Measurements from ENCODE around the gene B3GNT2. TPM values are rescaled to one million over a fixed set of nuclear protein-coding genes. Genes with fewer than 3 reads are reported as not detected.
"Not testable (repeated sequence)": the region's sequence is repeated elsewhere in the genome, so short reads cannot be mapped to it uniquely, and the experiment has no call there.

The B3GNT2 gene
- total RNA-seq, 1 experiment from 2014 or later = 14.1 TPM

DNA sequence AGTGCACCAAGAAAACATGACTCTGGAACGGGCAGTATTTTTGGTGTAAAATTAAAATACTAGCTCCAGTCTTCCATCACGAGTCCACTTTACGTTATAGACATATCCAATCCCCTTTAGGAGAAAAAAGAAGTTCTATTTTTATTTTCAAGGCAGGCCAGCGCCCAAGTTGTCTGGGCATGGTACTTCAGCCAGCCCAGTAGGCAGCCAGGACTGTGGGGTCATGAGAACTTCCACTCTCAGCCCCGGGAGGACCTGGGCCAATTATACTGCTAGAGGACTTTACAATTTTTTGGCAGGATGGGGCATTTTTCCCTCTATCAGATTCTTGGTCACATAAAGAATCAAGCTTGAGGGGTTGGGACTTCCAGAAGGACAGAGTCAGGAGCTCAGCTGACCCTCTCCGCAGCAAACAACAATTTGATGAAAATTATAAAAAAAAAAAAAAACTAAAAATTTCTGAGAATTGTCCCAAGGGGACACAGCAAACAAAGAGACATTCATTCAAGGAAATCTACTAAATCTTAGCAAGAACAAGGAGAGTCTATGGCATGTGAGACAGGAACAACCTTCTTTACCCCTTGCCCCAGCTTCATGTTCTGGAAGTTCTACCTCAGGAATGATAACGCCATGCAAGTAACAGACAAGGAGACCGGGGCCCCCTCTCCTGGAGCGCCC, 37.3 kb upstream of the B3GNT2 start:
- in situ Hi-C loops (cut with HindIII; ENCODE audit: low pct_unique_long_range_greater_than_20kb, low sequenced_read_pairs) (no loop called here), intact Hi-C loops (cut with micrococcal nuclease; ENCODE audit: unreplicated experiment) (no loop called here)
- ATAC-seq = no peak
- CTCF ChIA-PET = no interaction called here
- TF ChIP-seq, protein P1, sequence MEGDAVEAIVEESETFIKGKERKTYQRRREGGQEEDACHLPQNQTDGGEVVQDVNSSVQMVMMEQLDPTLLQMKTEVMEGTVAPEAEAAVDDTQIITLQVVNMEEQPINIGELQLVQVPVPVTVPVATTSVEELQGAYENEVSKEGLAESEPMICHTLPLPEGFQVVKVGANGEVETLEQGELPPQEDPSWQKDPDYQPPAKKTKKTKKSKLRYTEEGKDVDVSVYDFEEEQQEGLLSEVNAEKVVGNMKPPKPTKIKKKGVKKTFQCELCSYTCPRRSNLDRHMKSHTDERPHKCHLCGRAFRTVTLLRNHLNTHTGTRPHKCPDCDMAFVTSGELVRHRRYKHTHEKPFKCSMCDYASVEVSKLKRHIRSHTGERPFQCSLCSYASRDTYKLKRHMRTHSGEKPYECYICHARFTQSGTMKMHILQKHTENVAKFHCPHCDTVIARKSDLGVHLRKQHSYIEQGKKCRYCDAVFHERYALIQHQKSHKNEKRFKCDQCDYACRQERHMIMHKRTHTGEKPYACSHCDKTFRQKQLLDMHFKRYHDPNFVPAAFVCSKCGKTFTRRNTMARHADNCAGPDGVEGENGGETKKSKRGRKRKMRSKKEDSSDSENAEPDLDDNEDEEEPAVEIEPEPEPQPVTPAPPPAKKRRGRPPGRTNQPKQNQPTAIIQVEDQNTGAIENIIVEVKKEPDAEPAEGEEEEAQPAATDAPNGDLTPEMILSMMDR (IDR thresholded peaks at IDR 0.05) = no peak
- no peak for TF ChIP-seq POLR2AphosphoS5 (IDR thresholded peaks at IDR 0.05; ENCODE audit: low read depth, low read length)
- no peak for TF ChIP-seq REST (IDR thresholded peaks at IDR 0.05; ENCODE audit: insufficient read depth in 1 of 2, low read depth in 2 of 2, low read length in 1 of 2)
- TF ChIP-seq SIN3A (IDR thresholded peaks at IDR 0.05; ENCODE audit: borderline replicate concordance, insufficient read depth, low read depth, low read length) = no peak
- TF ChIP-seq TCF7L2 (IDR thresholded peaks at IDR 0.05; ENCODE audit: low read depth, low read length) = no peak
- Histone ChIP-seq H3K9me3 (ENCODE audit: control insufficient read depth, insufficient read depth, low read depth, low read length) (no peaks in the 10 kb centered on the region), H3K4me1 (ENCODE audit: control insufficient read depth, insufficient read depth, low read length) (no peaks in the 10 kb centered on the region), H3K27me3 (ENCODE audit: control insufficient read depth, insufficient read depth, low read length) (no peaks in the 10 kb centered on the region), H3K27ac (ENCODE audit: low read length) (no peak overlapping the region), H3K36me3 (ENCODE audit: control insufficient read depth, insufficient read depth, low read length) (no peaks in the 10 kb centered on the region), H3K4me3 (ENCODE audit: low read depth in 2 of 2, low read length in 2 of 2) (no peak overlapping the region)
- DNase-seq (ENCODE audit: low read depth, low spot score) = no peak
- BruUV-seq (replicated peaks) = no TSS peak
- POLR2A ChIA-PET = no interaction called here

DNA sequence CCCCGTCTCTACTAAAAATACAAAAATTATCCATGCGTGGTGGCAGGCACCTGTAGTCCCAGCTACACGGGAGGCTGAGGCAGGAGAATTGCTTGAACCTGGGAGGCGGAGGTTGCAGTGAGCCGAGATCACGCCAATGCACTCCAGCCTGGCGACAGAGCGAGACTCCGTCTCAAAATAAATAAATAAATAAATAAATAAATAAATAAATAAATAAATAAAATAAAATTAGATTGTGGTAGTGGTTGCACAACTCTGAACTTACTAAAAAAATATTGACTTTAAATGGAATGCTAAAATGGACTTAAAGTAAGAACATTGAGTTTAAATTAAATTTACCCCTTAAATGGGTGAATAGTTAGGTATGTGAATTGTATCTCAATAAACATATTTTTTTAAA, 35.2 kb upstream of the B3GNT2 start:
- BruUV-seq (replicated peaks); DNase-seq (ENCODE audit: low read depth, low spot score); H3K27me3 ChIP-seq (ENCODE audit: control insufficient read depth, insufficient read depth, low read length); POLR2A ChIA-PET; intact Hi-C loops (cut with micrococcal nuclease; ENCODE audit: unreplicated experiment); in situ Hi-C loops (cut with HindIII; ENCODE audit: low pct_unique_long_range_greater_than_20kb, low sequenced_read_pairs); H3K9me3 ChIP-seq (ENCODE audit: control insufficient read depth, insufficient read depth, low read depth, low read length); H3K36me3 ChIP-seq (ENCODE audit: control insufficient read depth, insufficient read depth, low read length); H3K27ac ChIP-seq (ENCODE audit: low read length); ATAC-seq; H3K4me1 ChIP-seq (ENCODE audit: control insufficient read depth, insufficient read depth, low read length); H3K4me3 ChIP-seq (ENCODE audit: low read depth in 2 of 2, low read length in 2 of 2): not testable (repeated sequence)
- CTCF ChIA-PET = interaction anchor here (0.6 kb wide), 1 partner anchor 881 kb away, joined by 3 read pairs; no protein-coding TSS in a partner anchor

GRCh38 chr2:62163106-62163831, 32.6 kb upstream of the B3GNT2 start:
- Histone ChIP-seq H3K27ac (ENCODE audit: low read length) (no peak overlapping the region), H3K4me1 (ENCODE audit: control insufficient read depth, insufficient read depth, low read length) (no peaks in the 10 kb centered on the region), H3K27me3 (ENCODE audit: control insufficient read depth, insufficient read depth, low read length) (no peaks in the 10 kb centered on the region), H3K4me3 (ENCODE audit: low read depth in 2 of 2, low read length in 2 of 2) (no peak overlapping the region), H3K36me3 (ENCODE audit: control insufficient read depth, insufficient read depth, low read length) (no peaks in the 10 kb centered on the region), H3K9me3 (ENCODE audit: control insufficient read depth, insufficient read depth, low read depth, low read length) (no peaks in the 10 kb centered on the region)
- CTCF ChIA-PET = no interaction called here
- no peak for DNase-seq (ENCODE audit: low read depth, low spot score)
- TF ChIP-seq POLR2AphosphoS5 (IDR thresholded peaks at IDR 0.05; ENCODE audit: low read depth, low read length) = no peak
- no peak for TF ChIP-seq TCF7L2 (IDR thresholded peaks at IDR 0.05; ENCODE audit: low read depth, low read length)
- TF ChIP-seq SIN3A (IDR thresholded peaks at IDR 0.05; ENCODE audit: borderline replicate concordance, insufficient read depth, low read depth, low read length) = no peak
- TF ChIP-seq, protein P1 (IDR thresholded peaks at IDR 0.05) = no peak
- no peak for TF ChIP-seq REST (IDR thresholded peaks at IDR 0.05; ENCODE audit: insufficient read depth in 1 of 2, low read depth in 2 of 2, low read length in 1 of 2)
- in situ Hi-C loops (cut with HindIII; ENCODE audit: low pct_unique_long_range_greater_than_20kb, low sequenced_read_pairs) (no loop called here), intact Hi-C loops (cut with micrococcal nuclease; ENCODE audit: unreplicated experiment) (no loop called here)
- ATAC-seq = no peak
- POLR2A ChIA-PET = interaction anchor here (0.6 to 1.1 kb wide), 2 partner anchors 75 to 654 kb away, joined by 4 read pairs; no protein-coding TSS in a partner anchor
- no TSS peak for BruUV-seq (replicated peaks)
